GM18517 (cell line): ENCODE results near the gene CADM4.
A peak's percentile ranks its signal among the peaks of the same experiment; 100 is the strongest.
"Not testable (repeated sequence)": the region's sequence is repeated elsewhere in the genome, so short reads cannot be mapped to it uniquely, and the experiment has no call there.

ENCODE experiments used
- ATAC-seq: cut with Tn5 transposase; IDR thresholded peaks from one replicate; pipeline ENCODE4 v1.9.1; 2021; ENCODE audit warnings: mild to moderate bottlenecking, moderate library complexity; ENCODE audit not compliant: unreplicated experiment

CADM4 gene

DNA sequence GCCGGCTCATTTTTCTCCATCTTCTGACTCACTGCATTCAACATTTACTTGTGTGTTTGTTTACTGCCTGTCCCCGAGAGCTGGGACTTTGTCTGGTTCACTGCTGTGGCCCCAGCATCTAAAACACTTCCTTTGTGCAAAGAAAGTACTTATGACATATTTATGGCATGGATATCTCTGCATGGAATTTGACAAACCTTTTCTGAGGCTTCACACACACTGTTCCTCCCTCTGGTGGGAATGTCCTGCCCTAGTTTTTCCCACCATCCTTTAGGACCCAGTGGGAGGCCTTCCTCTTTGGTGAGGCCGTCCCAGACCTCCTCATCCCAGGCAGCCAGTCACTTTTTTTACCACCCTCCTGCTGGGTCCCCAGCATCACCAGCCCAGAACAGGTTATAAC, 29.2 kb downstream of the CADM4 start:
- ATAC-seq, result no peak

GRCh38 chr19:43609872-43610271, 29.8 kb downstream of the CADM4 start:
- no peak for ATAC-seq

DNA sequence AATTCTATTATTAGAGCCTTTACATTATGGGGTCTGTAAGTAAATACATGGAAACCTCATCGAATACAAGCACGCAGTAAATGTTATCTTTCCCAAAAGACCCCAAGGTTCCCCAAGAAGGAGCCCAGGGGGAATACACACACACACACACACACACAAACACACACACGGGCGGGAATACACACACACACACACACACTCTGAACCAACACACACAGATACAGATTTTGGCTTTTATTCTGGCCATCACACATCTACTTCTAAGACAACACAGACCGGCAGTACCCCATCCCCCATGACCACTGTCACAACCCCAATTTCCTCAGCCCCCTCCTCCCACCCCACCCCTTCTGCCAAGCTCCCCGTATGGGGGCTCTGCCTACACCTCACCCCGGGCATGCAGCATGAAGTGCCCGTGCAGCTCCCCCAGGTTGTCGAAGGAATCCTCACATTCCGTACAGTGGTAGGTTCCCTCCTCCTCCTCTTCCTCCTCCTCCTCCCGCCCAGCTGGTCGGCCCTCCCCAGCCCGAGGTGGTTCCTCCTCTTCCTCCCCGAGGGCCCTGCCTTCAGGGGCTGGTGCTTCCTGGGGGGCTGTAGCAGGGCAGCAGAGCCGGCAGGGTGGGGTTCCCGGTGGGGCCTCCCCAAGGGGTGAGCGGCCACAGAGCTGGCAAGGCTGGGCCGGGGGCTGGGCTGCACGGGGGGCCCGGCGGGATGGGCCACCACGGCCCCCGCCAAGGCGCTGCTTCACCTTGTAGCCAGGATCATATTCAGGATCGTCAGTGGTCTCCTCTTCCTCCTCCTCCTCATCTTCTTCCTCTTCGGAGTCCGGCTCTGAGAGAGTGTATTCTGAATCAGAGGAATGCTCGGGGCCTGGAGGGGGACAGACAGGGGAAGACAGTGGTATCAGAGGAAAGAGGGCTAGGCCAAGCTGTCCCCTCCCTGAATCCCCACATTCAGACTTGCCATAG, 32.1 kb downstream of the CADM4 start:
- ATAC-seq, result no peak

DNA sequence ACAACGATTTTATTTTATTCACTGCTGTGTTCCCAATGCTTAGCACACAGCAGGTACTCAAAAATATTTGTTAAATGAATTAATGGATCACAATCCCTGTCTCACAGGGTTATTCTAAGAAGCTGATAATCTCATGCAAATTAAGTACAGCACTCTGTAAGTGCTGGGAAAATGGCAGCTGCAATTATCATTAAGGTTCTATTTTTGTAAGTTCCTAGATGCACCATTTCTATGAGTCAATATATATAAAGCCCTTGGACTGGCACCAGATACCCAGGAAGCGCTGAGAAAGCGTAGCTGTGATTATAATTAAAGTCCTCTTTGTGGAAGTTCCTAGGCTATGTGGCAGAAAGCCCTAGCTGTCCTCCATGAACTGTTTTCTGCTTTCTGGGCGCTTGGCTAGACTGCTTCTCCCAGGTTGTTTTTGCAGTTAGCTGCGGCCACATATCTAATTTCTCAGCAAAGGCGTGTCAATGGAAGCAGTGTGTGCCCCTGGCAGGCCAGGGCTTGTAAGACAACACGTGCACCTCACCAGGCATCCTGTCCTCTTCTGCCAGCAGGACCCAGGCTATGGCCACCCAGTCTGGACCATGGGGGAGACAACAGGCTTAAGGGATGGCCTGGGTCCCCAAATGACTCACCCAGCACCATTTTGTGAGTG, 33.0 kb downstream of the CADM4 start:
- no peak for ATAC-seq

DNA sequence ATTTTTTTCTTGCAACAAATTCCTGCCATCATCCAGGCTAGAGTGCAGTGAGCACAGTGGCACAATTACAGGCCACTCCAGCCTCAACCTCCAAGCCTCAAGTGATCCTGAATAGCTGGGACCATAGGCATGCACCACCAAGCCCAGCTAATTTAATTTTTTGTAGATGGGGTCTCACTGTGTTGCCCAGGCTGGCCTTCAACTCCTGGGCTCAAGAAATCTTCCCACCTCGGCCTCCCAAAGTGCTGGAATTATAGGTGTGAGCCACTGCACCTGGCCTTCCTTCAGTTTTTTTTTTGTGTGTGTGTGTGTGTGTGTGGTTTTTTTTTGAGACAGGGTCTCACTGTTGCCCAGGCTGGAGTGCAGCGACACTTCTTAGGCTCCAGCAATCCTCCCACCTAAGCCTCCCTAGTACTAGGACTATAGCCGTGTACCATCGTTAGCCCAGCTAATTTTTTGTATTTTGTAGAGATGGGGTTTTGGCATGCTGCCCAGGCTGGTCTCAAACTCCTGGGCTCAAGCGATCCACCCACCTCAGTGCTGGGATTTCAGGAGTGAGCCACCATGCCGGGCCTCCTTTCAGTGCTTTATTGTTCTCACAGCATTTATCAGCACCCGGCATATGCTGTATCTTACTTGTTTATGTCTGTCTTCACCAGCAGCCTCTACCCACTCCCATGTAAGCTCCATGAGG, 33.6 kb downstream of the CADM4 start:
- ATAC-seq, result no peak

DNA sequence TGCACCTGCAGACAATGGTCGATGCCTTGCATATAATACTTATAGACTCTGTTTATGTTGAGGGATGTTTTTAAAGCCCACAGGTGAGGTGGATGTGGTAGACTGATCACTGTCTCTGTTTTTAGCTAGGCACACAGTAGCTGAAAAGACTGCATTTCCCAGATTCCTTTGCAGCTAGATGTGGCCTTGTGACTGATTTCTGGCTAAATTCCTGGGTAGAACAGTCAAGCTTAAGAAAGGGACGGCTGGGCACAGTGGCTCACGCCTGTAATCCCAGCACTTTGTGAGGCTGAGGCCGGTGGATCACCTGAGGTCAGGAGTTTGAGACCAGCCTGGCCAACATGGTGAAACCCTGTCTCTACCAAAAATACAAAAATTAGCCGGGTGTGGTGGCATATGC, 39.3 kb downstream of the CADM4 start:
- not testable (repeated sequence) for ATAC-seq

DNA sequence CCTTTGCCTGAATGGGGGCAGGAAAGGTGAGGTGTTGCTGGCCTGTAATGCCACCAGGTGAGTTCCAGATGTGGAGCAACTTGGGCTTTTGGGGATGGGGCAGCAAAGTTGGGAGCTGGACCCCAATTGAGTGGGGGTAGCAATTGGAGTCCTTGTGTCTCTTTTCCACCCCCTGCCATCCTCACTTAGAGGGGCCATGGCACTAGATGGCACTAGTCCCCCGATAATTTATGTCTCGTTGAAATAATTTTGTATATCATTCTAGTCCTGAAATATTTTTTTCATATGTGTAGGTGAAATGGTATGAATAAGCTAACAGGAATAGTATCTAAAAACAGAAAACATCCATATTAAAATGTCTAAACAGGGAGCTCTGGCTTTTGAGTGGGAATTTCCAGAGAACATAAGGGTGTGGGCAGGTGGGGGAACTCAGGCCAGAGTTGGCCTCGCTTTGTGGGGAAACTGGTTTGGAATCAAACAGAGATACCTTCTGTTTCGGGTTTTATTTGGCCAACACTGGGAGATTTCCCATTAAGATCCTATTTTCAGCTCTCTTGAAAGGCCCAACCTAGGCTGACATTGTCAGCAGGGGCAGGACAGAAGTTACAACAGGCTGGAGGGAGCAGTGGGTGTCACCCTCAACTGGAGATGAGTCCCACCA, 39.9 kb downstream of the CADM4 start:
- no peak for ATAC-seq

GRCh38 chr19:43598445-43599240, 41.0 kb downstream of the CADM4 start:
- no peak for ATAC-seq

DNA sequence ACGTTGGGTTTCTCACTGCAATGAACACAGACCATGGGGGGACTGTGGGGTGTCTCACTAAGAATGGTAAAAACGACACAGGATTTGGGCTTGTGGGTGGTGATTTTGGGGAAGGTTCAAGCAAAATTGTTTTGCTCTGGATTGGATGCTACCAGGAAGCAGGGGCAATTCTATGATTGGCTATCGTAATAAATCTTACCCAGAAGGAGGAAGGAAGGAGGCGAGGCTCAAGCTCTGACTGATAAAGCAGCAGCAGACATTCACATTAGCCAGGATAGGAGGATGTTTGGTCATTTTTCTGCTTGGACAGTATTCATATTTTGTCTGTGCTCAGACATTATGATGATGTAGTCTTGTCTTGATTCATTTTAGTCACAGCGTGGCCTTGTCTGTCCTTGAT, 41.8 kb downstream of the CADM4 start:
- ATAC-seq, result no peak

- no peak for ATAC-seq
Measured at GRCh38 chr19:43596842-43597461, 42.7 kb downstream of the CADM4 start.

GRCh38 chr19:43595999-43596841, 43.4 kb downstream of the CADM4 start, which contains the start of the genes IRGQ and ZNF576:
IRGQ (minus strand) TSS chr19:43596134; CDS start chr19:43595338, 796 bp downstream.
ZNF576 (plus strand) TSS chr19:43596595; CDS start chr19:43597109, 514 bp downstream.
- peak; percentile 81 for ATAC-seq

GRCh38 chr19:43595605-43595998, 44.0 kb downstream of the CADM4 start:
- peak; percentile 12 for ATAC-seq

DNA sequence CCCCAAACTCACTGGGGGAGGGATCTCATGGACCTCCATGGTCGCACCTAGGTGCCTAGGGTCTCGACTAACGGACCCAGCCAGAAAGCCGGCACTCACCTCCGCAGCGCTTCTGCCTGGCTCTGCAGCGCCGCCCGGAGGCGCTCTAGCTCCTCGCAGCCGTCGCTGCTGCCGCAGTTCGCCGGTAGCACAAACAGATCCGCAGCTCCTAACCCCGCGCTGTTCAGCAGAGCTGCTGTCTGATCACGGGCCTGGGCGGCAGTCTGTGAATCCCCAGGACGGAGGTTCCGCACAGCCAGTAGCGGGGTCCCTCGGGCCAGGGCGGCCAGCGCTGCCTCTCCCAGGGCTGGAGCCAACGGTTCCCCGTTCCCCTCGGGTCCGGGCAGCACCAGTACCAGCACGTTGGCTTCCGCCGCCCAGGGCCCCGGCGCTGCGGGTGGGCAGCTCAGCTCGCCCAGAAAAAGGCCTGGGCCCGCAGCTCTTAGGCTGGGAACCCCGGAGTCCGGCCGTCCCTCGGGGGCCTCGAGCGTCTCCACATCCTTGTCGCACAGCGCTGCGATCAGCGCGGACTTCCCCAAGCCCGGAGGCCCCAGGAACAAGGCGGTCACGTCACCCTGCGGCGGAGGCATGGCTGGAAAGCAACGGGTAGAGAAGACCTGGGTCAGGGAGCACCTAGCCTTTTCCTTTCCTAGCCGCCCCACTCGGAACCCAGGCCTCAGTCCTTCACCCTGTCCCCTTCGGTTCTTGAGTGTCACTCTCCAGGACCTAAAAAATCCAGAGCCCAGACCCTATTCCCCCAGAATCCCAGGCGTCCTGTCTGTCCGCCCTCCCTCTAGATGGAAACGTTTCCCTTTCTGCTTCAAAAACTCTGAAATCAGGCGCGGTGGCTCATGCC, 44.7 kb downstream of the CADM4 start:
- no peak for ATAC-seq

DNA sequence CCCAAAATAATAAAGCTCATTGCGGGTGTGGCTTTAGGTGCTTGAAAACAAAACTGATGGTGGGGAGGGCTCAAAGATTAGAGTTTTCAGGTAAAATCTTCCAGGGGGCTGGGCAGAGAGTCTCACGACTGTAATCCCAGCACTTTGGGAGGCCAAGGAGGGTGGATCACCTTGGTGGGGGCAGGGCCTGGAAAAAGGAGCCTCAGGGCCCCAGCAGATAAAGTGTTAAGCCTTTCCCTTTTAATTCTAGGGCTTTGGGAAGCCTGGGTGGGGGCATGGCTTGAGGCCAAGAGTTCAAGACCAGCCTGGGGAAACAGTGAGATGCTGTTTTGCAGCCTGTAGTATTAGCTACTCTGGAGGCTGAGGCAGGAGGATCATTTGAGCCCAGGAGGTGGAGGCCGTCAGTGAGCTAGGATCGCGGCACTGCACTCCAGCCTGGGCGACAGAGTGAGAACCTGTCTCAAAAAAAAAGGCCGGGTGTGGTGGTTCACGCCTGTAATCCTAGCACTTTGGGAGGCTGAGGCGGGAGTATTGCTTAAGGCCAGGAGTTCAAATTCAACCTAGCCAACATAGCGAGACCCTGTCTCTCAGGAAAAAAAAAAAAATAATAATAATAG, 45.5 kb downstream of the CADM4 start:
- no peak for ATAC-seq

DNA sequence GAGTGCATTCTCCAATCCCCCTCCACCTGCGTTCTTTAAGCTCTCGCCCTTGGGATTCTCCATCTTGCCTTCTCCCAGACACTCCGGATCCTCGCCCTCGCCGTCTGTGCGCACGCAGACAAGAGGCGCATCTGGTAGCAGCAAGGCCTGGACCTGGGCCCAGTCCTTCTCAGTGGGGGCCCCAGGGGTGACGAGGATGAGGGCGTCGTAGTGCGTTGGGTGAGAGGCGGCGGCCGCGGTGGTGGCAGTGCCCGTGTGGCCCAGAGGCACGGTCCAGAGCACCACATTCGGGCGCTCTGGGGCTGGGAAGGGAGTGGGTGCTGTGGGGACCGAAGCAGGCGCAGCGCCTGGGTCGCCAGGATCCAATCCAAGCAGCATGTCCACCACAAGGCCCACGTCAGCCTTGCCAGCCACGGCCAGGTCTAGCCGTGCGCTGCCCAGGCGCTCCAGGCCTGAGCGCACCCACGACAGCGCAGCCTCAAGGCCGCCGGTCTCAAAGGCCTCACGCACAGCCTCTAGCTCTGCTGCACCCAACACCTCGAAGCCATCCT, 46.8 kb downstream of the CADM4 start:
- ATAC-seq, result no peak

DNA sequence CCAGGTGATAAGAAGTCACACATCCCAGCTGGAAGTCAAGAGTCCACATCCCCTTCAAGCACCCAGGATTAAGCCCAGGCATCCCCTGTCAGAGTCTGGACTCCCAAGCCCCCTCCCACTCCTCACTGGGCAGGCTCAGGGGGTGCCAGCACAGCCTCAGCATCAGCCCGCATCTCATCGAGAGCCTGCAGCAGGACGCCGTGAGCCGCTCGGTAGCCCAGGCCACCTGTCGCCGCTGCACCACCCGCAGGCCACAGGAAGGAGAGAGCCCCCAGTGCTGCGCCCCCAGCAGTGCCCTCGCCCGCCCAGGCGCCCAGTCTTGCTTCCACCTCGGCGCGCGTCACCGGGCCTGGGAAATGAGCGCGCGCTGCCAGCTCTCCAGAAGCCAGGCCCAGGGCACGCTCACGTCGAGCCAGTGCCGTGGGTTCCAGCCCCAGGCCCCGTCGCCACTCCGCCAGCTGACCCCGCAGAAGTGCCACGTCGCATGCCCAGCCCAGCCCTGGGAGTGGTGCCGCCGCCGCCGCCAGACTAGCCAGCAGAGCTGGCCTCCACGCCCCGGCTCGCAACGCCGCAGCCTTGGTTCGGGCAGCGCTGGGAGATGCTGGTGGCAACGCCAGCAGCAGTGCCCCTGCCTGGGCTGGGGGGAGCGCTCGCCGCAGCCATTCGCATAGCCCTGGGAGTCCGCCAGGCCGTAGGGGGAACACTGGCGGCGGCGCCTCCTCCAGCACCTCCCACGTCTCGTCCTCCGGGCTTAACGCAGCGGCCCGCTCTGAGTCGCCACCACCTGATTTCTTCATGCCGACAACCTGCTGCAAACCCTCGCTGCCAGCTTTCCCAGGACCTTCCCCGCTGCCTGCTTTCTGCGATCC, 47.5 kb downstream of the CADM4 start:
- ATAC-seq, result no peak
